Neural cell (in vitro differentiated cells): Measurements from ENCODE around the gene IFRD2. TPM values are rescaled to one million over a fixed set of nuclear protein-coding genes. Genes with fewer than 3 reads are reported as not detected.

Experiments used
- H2AFZ ChIP-seq: fragments of 200-600, 300-800 bp; sonication (generic), shearing (Covaris generic); 2 replicates; pipeline ENCODE4 v1.6.0; 2014; ENCODE audit warnings: low read depth, mild to moderate bottlenecking, antibody characterized with exemption, low read length, moderate library complexity
- H3F3A ChIP-seq: fragments of 200-600 bp; shearing (Covaris generic); 2 replicates; pipeline ENCODE4 v1.6.1; 2016; ENCODE audit warnings: mild to moderate bottlenecking, moderate library complexity, mixed read lengths, antibody characterized with exemption, low read length; ENCODE audit not compliant: insufficient read depth, poor library complexity, severe bottlenecking
- H3K27ac ChIP-seq: fragments of 200-600, 300-800 bp; sonication (generic), shearing (Covaris generic); 2 replicates; pipeline ENCODE4 v1.5.1; 2014; ENCODE audit warnings: mild to moderate bottlenecking, low read length, moderate library complexity
- H3K27me3 ChIP-seq: fragments of 300-800, 200-600 bp; sonication (generic), shearing (Covaris generic); 2 replicates; pipeline ENCODE4 v1.6.0; 2014; ENCODE audit warnings: mild to moderate bottlenecking, low read depth, low read length, moderate library complexity; ENCODE audit not compliant: insufficient read depth
- H3K36me3 ChIP-seq: fragments of 300-800, 200-600 bp; sonication (generic), shearing (Covaris generic); 2 replicates; pipeline ENCODE4 v1.5.1; 2014; ENCODE audit warnings: mild to moderate bottlenecking, antibody characterized with exemption, low read length, moderate library complexity; ENCODE audit not compliant: insufficient read depth
- H3K4me2 ChIP-seq: fragments of 300-800, 200-600 bp; sonication (generic), shearing (Covaris generic); 2 replicates; pipeline ENCODE4 v1.6.0; 2014; ENCODE audit warnings: mild to moderate bottlenecking, low read length
- H3K4me3 ChIP-seq: fragments of 300-800, 200-600 bp; sonication (generic), shearing (Covaris generic); 2 replicates; pipeline ENCODE4 v1.5.1; 2014; ENCODE audit warnings: mild to moderate bottlenecking, low read length, moderate library complexity
- H3K79me2 ChIP-seq: fragments of 200-600 bp; shearing (Covaris generic); replicated peaks from 2 replicates; pipeline ENCODE4 v1.6.0; 2014; ENCODE audit warnings: mild to moderate bottlenecking, low read length, moderate library complexity; ENCODE audit not compliant: insufficient read depth
- H3K9ac ChIP-seq: fragments of 300-800, 200-600 bp; sonication (generic), shearing (Covaris generic); 2 replicates; pipeline ENCODE4 v1.6.1; 2016; ENCODE audit warnings: mild to moderate bottlenecking, low read length, mixed read lengths
- H3K9me2 ChIP-seq: fragments of 200-600 bp; shearing (Covaris generic); 2 replicates; pipeline ENCODE4 v1.6.1; 2016; ENCODE audit warnings: mild to moderate bottlenecking, low read length, mixed read lengths; ENCODE audit not compliant: insufficient read depth
- H3K9me3 ChIP-seq: fragments of 200-600, 300-800 bp; sonication (generic), shearing (Covaris generic); 2 replicates; pipeline ENCODE4 v1.6.1; 2016; ENCODE audit warnings: mild to moderate bottlenecking, mixed run types, low read length, moderate library complexity, mixed read lengths
- H4K20me1 ChIP-seq: fragments of 200-600 bp; shearing (Covaris generic); 2 replicates; pipeline ENCODE4 v1.6.1; 2016; ENCODE audit warnings: mild to moderate bottlenecking, mixed run types; ENCODE audit not compliant: insufficient read depth
- EP300 ChIP-seq: fragments of 450-650 bp; conservative IDR thresholded peaks from 2 replicates; pipeline ENCODE4 v1.6.1; 2014; ENCODE audit warnings: antibody characterized with exemption, mild to moderate bottlenecking, moderate library complexity; ENCODE audit not compliant: poor library complexity, severe bottlenecking
- EZH2 ChIP-seq: fragments of 200-600, 300-800 bp; shearing (Covaris generic), sonication (generic); IDR thresholded peaks from 2 replicates; pipeline ENCODE4 v1.6.1; 2014; ENCODE audit warnings: antibody characterized with exemption, low read length, borderline replicate concordance, mild to moderate bottlenecking; ENCODE audit not compliant: insufficient read depth, poor library complexity, severe bottlenecking
- MXI1 ChIP-seq: fragments of 450-650 bp; conservative IDR thresholded peaks from 2 replicates; pipeline ENCODE4 v1.6.1; 2014; ENCODE audit warnings: antibody characterized with exemption, mild to moderate bottlenecking; ENCODE audit not compliant: poor library complexity, severe bottlenecking
- POLR2AphosphoS5 ChIP-seq: IDR thresholded peaks from 2 replicates; pipeline ENCODE4 v1.6.1; 2012
- RAD21 ChIP-seq: fragments of 450-650 bp; conservative IDR thresholded peaks from 2 replicates; pipeline ENCODE4 v1.6.1; 2014; ENCODE audit warnings: antibody characterized with exemption, mild to moderate bottlenecking, moderate library complexity
- SMC3 ChIP-seq: fragments of 450-650 bp; conservative IDR thresholded peaks from 2 replicates; pipeline ENCODE4 v1.6.1; 2014; ENCODE audit warnings: antibody characterized with exemption, mild to moderate bottlenecking, moderate library complexity; ENCODE audit not compliant: poor library complexity
- TAF1 ChIP-seq: IDR thresholded peaks from 2 replicates; pipeline ENCODE4 v1.6.1; 2012; ENCODE audit warnings: low read depth
- polyA plus RNA-seq: library from polyadenylated mRNA; depleted of rRNA; stranded (reverse); fragments of >200 nt; gene quantifications from 2 replicates; pipeline ENCODE4 v1.2.3, GENCODE V29; 2014
- TF ChIP-seq, protein P1 (sequence below): fragments of 450-650 bp; IDR thresholded peaks from 2 replicates; pipeline ENCODE4 v1.5.1; 2014; ENCODE audit warnings: antibody characterized with exemption, mild to moderate bottlenecking, moderate library complexity; ENCODE audit not compliant: poor library complexity, severe bottlenecking
- TF ChIP-seq, protein P2 (sequence below): IDR thresholded peaks from 2 replicates; pipeline ENCODE4 v1.6.1; 2012; ENCODE audit warnings: borderline replicate concordance

IFRD2 gene
- polyA plus RNA-seq, 1 donor from 2014 or later: 41.8 TPM

DNA sequence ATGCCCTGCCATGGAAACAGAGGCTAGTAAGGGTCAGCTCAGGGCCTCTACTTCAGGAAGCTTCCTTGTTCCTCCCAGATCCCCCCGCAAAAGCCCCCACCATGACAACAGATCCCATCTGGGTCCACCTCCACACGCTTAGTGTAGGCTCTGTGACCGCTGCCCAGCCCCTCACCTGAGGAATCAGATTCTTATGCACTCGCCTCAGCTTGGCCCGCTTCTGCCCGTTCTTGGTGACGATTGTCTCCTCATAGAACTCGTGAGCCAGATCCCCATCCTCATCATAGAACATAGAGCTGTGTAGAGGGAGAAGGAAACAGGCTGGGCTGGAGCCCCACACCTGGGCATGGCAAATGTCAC, 33.9 kb upstream of the IFRD2 start:
- Histone ChIP-seq H3K27ac (no peak overlapping the region), H3K36me3 (no peaks in the 10 kb centered on the region)

DNA sequence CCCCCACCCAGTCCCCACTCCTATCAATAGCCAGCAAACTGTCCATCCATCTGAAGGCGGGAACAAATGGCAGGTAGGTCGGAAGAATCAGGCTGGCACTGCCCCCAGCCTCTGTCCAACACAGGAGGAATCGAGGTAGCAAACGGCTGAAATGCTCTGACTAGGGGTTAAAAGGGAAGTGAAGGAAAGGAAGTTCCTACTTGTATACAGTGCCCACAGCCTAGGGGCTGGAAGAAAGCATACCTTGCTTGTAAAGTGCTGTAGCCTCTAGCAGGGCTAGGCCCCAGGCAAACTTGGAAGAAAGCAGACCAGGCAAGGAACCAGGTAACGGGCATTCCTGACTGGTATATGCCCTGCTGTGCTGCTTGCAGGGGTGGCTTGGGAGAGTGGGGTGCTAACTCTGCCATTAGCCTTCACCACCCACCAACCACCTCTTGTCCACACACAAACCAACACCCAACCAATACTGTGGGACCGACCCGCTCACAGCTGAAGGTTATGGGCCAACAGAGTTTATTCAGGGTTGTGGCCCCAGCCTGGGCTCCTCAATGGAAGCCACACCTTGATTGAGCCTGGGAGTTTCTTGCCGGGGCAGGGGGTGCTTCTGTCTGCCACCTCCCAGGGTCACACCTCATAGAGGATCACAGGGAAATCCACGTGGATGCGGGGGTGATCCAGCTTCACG, 33.4 kb upstream of the IFRD2 start:
- H2AFZ ChIP-seq: no peak overlapping the region
- H3F3A ChIP-seq: no peaks in the 10 kb centered on the region
- no peak overlapping the region for H3K9ac ChIP-seq
- no peak overlapping the region for H3K27ac ChIP-seq
- TF ChIP-seq, protein P1, sequence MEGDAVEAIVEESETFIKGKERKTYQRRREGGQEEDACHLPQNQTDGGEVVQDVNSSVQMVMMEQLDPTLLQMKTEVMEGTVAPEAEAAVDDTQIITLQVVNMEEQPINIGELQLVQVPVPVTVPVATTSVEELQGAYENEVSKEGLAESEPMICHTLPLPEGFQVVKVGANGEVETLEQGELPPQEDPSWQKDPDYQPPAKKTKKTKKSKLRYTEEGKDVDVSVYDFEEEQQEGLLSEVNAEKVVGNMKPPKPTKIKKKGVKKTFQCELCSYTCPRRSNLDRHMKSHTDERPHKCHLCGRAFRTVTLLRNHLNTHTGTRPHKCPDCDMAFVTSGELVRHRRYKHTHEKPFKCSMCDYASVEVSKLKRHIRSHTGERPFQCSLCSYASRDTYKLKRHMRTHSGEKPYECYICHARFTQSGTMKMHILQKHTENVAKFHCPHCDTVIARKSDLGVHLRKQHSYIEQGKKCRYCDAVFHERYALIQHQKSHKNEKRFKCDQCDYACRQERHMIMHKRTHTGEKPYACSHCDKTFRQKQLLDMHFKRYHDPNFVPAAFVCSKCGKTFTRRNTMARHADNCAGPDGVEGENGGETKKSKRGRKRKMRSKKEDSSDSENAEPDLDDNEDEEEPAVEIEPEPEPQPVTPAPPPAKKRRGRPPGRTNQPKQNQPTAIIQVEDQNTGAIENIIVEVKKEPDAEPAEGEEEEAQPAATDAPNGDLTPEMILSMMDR: no peak
- TF ChIP-seq EZH2 (no peak), SMC3 (no peak), EP300 (no peak), RAD21 (no peak), MXI1 (no peak), POLR2AphosphoS5 (no peak), TAF1 (no peak)
- TF ChIP-seq, protein P2, sequence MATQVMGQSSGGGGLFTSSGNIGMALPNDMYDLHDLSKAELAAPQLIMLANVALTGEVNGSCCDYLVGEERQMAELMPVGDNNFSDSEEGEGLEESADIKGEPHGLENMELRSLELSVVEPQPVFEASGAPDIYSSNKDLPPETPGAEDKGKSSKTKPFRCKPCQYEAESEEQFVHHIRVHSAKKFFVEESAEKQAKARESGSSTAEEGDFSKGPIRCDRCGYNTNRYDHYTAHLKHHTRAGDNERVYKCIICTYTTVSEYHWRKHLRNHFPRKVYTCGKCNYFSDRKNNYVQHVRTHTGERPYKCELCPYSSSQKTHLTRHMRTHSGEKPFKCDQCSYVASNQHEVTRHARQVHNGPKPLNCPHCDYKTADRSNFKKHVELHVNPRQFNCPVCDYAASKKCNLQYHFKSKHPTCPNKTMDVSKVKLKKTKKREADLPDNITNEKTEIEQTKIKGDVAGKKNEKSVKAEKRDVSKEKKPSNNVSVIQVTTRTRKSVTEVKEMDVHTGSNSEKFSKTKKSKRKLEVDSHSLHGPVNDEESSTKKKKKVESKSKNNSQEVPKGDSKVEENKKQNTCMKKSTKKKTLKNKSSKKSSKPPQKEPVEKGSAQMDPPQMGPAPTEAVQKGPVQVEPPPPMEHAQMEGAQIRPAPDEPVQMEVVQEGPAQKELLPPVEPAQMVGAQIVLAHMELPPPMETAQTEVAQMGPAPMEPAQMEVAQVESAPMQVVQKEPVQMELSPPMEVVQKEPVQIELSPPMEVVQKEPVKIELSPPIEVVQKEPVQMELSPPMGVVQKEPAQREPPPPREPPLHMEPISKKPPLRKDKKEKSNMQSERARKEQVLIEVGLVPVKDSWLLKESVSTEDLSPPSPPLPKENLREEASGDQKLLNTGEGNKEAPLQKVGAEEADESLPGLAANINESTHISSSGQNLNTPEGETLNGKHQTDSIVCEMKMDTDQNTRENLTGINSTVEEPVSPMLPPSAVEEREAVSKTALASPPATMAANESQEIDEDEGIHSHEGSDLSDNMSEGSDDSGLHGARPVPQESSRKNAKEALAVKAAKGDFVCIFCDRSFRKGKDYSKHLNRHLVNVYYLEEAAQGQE: no peak
- H3K79me2 ChIP-seq: peaks cover 14% of the 10 kb centered on the region
- H3K27me3 ChIP-seq: no peaks in the 10 kb centered on the region
- no peak overlapping the region for H3K4me2 ChIP-seq
- no peaks in the 10 kb centered on the region for H3K9me2 ChIP-seq
- H3K4me3 ChIP-seq: no peak overlapping the region
- no peaks in the 10 kb centered on the region for H4K20me1 ChIP-seq
- H3K36me3 ChIP-seq: no peaks in the 10 kb centered on the region
- H3K9me3 ChIP-seq: no peaks in the 10 kb centered on the region

More for the DNA sequence above, 33.9 kb upstream of the IFRD2 start:
- Histone ChIP-seq H3K4me2 (no peak overlapping the region), H3F3A (no peaks in the 10 kb centered on the region), H3K27me3 (no peaks in the 10 kb centered on the region), H3K9me3 (no peaks in the 10 kb centered on the region), H2AFZ (no peak overlapping the region), H3K9me2 (no peaks in the 10 kb centered on the region), H3K79me2 (peaks cover 12% of the 10 kb centered on the region), H3K4me3 (no peak overlapping the region), H3K9ac (no peak overlapping the region), H4K20me1 (no peaks in the 10 kb centered on the region)
- TF ChIP-seq RAD21 (no peak), TAF1 (no peak)
- TF ChIP-seq, protein P2: no peak
